Keratinocyte (primary cell): ENCODE measurements around the gene FRMPD4. TPM values are rescaled to one million over a fixed set of nuclear protein-coding genes. Genes with fewer than 3 reads are reported as not detected.

Experiments used
- DNase-seq: peaks from one replicate; pipeline ENCODE4 v3.0.0-alpha.2; 2011; ENCODE audit warnings: low read depth, missing footprints, low spot score
- FAIRE-seq: peaks from 2 replicates; lab custom pipeline; 2011; peaks lifted over from hg19 to GRCh38; lab: Jason Lieb, UNC
- H2AFZ ChIP-seq: 2 replicates; pipeline ENCODE4 v1.6.0; 2012; ENCODE audit warnings: low read length, control low read depth, inconsistent platforms; ENCODE audit not compliant: control insufficient read depth
- H3K27ac ChIP-seq: 2 replicates; pipeline ENCODE4 v1.5.1; 2011; ENCODE audit warnings: low read length; ENCODE audit not compliant: control insufficient read depth, insufficient read depth
- H3K27me3 ChIP-seq: 3 replicates; pipeline ENCODE4 v1.6.0; 2011; ENCODE audit warnings: low read length; ENCODE audit not compliant: control insufficient read depth, insufficient read depth; ENCODE audit errors: extremely low read depth
- H3K36me3 ChIP-seq, 2 experiments: 2 replicates in 1 of 2; 3 replicates in 1 of 2; pipeline ENCODE4 v1.5.1; 2011; ENCODE audit warnings: low read length in 2 of 2, mild to moderate bottlenecking in 1 of 2; ENCODE audit not compliant: control insufficient read depth in 2 of 2, insufficient read depth in 2 of 2; ENCODE audit errors: extremely low read depth in 1 of 2
- H3K4me1 ChIP-seq: 3 replicates; pipeline ENCODE4 v1.5.1; 2011; ENCODE audit warnings: low read length; ENCODE audit not compliant: control insufficient read depth, insufficient read depth; ENCODE audit errors: extremely low read depth
- H3K4me2 ChIP-seq: 3 replicates; pipeline ENCODE4 v1.6.0; 2011; ENCODE audit warnings: low read depth, low read length; ENCODE audit not compliant: control insufficient read depth, insufficient read depth; ENCODE audit errors: extremely low read depth
- H3K4me3 ChIP-seq, 3 experiments: fragments of 200-600 bp in 1 of 3; sonication (generic) in 1 of 3; 2 replicates in 2 of 3; 3 replicates in 1 of 3; pipeline ENCODE4 v1.5.1; 2011 to 2016; ENCODE audit warnings: low read length in 3 of 3, mild to moderate bottlenecking in 3 of 3, control low read depth in 2 of 3, inconsistent platforms in 1 of 3, low read depth in 1 of 3, mixed read lengths in 1 of 3, mixed run types in 1 of 3, moderate library complexity in 1 of 3; ENCODE audit not compliant: control insufficient read depth in 2 of 3, insufficient read depth in 2 of 3; ENCODE audit errors: extremely low read depth in 1 of 3
- H3K79me2 ChIP-seq: 2 replicates; pipeline ENCODE4 v1.6.0; 2012; ENCODE audit warnings: low read length; ENCODE audit not compliant: control insufficient read depth, insufficient read depth
- H3K9ac ChIP-seq: 3 replicates; pipeline ENCODE4 v1.6.0; 2011; ENCODE audit warnings: low read length; ENCODE audit not compliant: control insufficient read depth, insufficient read depth; ENCODE audit errors: extremely low read depth
- H3K9me1 ChIP-seq: 3 replicates; pipeline ENCODE4 v1.6.0; 2011; ENCODE audit warnings: low read length; ENCODE audit not compliant: control insufficient read depth, insufficient read depth; ENCODE audit errors: extremely low read depth
- H3K9me3 ChIP-seq: 2 replicates; pipeline ENCODE4 v1.5.1; 2012; ENCODE audit warnings: low read depth, low read length; ENCODE audit not compliant: control insufficient read depth
- H4K20me1 ChIP-seq: 3 replicates; pipeline ENCODE4 v1.6.0; 2011; ENCODE audit warnings: low read length; ENCODE audit not compliant: control insufficient read depth, insufficient read depth; ENCODE audit errors: extremely low read depth
- EZH2 ChIP-seq: IDR thresholded peaks from one replicate; pipeline ENCODE4 v1.6.1; 2012; ENCODE audit warnings: inconsistent platforms, mild to moderate bottlenecking, low read length, moderate library complexity
- dilution Hi-C: fragments of 300-500 bp; cut with MboI; formaldehyde crosslinking; loops from one replicate; pipeline ENCODE4 v1.7.0; 2020; ENCODE audit warnings: low sequenced_read_pairs; ENCODE audit not compliant: extremely low pct_ligation_motif_present
- polyA plus RNA-seq, 5 experiments: library from polyadenylated mRNA; depleted of rRNA in 3 of 5; stranded (reverse) in 3 of 5; stranded (forward) in 1 of 5; unstranded in 1 of 5; fragments of >200 nt; gene quantifications; 1 replicate in 1 of 5; 2 replicates in 3 of 5; 3 replicates in 1 of 5; pipeline versions ENCODE4 v1.2.1 to v1.2.3, GENCODE V29; 2011 to 2012; ENCODE audit warnings: missing spikeins in 2 of 5, low read depth in 1 of 5, low replicate concordance in 1 of 5
- TF ChIP-seq, protein P1 (sequence below), 3 experiments: IDR thresholded peaks in 1 of 3; conservative IDR thresholded peaks in 1 of 3; optimal IDR thresholded peaks in 1 of 3; 2 replicates in 2 of 3; 3 replicates in 1 of 3; pipeline versions ENCODE3 to v1.5.1; 2011; ENCODE audit warnings: low read length in 3 of 3, mild to moderate bottlenecking in 3 of 3, moderate library complexity in 2 of 3, control low read depth in 1 of 3, inconsistent platforms in 1 of 3; ENCODE audit not compliant: insufficient read depth in 2 of 3; ENCODE audit errors: extremely low read depth in 1 of 3

Gene FRMPD4
- polyA plus RNA-seq, 1 donor (not counting 4 experiments of a cell fraction or from before 2014, with no cell fraction given) = 0.05 TPM

DNA sequence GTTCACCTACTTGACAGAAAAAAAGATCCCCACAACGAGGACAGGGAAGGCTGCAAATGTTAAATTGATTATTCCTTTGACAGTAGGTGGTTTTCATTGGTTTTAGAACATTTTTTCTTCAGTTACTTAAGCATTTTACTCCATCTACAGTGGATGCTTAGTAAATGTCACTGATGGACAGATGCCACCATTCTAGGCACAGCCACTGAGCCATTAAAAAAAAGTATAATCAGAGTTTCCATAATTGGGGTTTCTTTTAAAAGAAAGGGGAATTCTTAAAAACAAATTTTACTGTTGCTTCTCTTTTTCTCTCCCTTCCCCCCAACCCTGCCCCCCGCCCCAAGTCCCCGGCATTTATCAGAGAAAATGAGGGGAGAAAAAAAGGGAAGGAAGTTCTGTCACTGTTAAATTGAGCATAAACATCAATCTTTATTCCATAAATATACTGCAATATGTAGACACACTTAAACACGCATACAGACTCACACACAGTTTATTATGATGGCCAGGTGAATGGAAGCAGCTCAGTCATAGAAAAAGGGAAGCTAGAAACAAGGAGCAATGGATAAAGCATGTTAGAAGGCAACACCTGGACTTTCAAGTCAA, 573.3 kb downstream of the FRMPD4 start:
- Histone ChIP-seq H3K36me3 (no peaks in the 10 kb centered on the region), H3K27ac (no peak overlapping the region), H3K27me3 (no peaks in the 10 kb centered on the region), H2AFZ (no peak overlapping the region), H4K20me1 (no peaks in the 10 kb centered on the region), H3K9me1 (no peaks in the 10 kb centered on the region), H3K4me1 (no peaks in the 10 kb centered on the region), H3K9ac (no peak overlapping the region), H3K4me3 (no peak overlapping the region), H3K9me3 (no peaks in the 10 kb centered on the region), H3K4me2 (no peak overlapping the region), H3K79me2 (no peaks in the 10 kb centered on the region)
- FAIRE-seq (no peak), DNase-seq (no peak)
- dilution Hi-C loops = no loop called here
- TF ChIP-seq, protein P1, sequence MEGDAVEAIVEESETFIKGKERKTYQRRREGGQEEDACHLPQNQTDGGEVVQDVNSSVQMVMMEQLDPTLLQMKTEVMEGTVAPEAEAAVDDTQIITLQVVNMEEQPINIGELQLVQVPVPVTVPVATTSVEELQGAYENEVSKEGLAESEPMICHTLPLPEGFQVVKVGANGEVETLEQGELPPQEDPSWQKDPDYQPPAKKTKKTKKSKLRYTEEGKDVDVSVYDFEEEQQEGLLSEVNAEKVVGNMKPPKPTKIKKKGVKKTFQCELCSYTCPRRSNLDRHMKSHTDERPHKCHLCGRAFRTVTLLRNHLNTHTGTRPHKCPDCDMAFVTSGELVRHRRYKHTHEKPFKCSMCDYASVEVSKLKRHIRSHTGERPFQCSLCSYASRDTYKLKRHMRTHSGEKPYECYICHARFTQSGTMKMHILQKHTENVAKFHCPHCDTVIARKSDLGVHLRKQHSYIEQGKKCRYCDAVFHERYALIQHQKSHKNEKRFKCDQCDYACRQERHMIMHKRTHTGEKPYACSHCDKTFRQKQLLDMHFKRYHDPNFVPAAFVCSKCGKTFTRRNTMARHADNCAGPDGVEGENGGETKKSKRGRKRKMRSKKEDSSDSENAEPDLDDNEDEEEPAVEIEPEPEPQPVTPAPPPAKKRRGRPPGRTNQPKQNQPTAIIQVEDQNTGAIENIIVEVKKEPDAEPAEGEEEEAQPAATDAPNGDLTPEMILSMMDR (optimal IDR thresholded peaks at IDR 0.05 in 1 of 3, IDR thresholded peaks at IDR 0.05 in 1 of 3, conservative IDR thresholded peaks at IDR 0.05 in 1 of 3; ENCODE audit: extremely low read depth in 1 of 3, insufficient read depth in 2 of 3, low read length in 3 of 3) = no peak
- TF ChIP-seq EZH2 = no peak

DNA sequence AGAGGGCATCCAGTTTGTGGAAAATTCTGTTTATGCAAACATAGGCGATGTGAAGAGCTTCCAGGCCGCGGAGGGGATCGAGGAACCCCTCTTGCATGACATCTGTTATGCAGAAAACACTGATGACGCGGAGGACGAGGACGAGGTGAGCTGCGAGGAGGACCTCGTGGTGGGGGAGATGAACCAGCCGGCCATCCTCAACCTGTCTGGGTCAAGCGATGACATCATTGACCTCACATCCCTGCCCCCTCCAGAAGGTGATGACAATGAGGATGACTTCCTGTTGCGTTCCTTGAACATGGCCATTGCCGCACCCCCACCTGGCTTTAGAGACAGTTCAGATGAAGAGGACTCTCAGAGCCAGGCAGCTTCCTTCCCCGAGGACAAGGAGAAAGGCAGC, 578.3 kb downstream of the FRMPD4 start:
- TF ChIP-seq, protein P1 (optimal IDR thresholded peaks at IDR 0.05 in 1 of 3, IDR thresholded peaks at IDR 0.05 in 1 of 3, conservative IDR thresholded peaks at IDR 0.05 in 1 of 3; ENCODE audit: extremely low read depth in 1 of 3, insufficient read depth in 2 of 3, low read length in 3 of 3) = no peak
- TF ChIP-seq EZH2 = no peak
- H3K4me2 ChIP-seq = no peak overlapping the region
- H3K27ac ChIP-seq = no peak overlapping the region
- no peak overlapping the region for H3K4me3 ChIP-seq
- FAIRE-seq (no peak), DNase-seq (no peak)
- no peaks in the 10 kb centered on the region for H3K27me3 ChIP-seq
- no peaks in the 10 kb centered on the region for H4K20me1 ChIP-seq
- no peak overlapping the region for H3K9ac ChIP-seq
- H3K4me1 ChIP-seq = no peaks in the 10 kb centered on the region
- H2AFZ ChIP-seq = no peak overlapping the region
- no peaks in the 10 kb centered on the region for H3K36me3 ChIP-seq
- no peaks in the 10 kb centered on the region for H3K79me2 ChIP-seq
- dilution Hi-C loops = no loop called here
- no peaks in the 10 kb centered on the region for H3K9me3 ChIP-seq
- no peaks in the 10 kb centered on the region for H3K9me1 ChIP-seq
